Ascending aorta (tissue), 2 donors: ENCODE results near the gene TMEM100. TPM values are rescaled to one million over a fixed set of nuclear protein-coding genes. Genes with fewer than 3 reads are reported as not detected.

Source experiments
- DNase-seq, 2 donors: peaks; one replicate each; pipeline ENCODE4 v3.0.0-alpha.2; 2019; ENCODE audit warnings: low spot score in 2 of 2
- H3K27ac ChIP-seq, 2 donors: fragments of 200-600 bp; sonication (generic); one replicate each; pipeline ENCODE4 v1.5.1; 2016 to 2017; ENCODE audit warnings: mild to moderate bottlenecking in 1 of 2
- H3K27me3 ChIP-seq: fragments of 200-600 bp; sonication (generic); one replicate; pipeline ENCODE4 v1.5.1; 2017
- H3K36me3 ChIP-seq, 2 donors: fragments of 200-600 bp; sonication (generic); one replicate each; pipeline ENCODE4 v1.5.1; 2016
- H3K4me1 ChIP-seq, 2 donors: fragments of 200-600 bp; sonication (generic); one replicate each; pipeline ENCODE4 v1.5.1; 2016 to 2017; ENCODE audit warnings: mild to moderate bottlenecking in 1 of 2
- H3K4me3 ChIP-seq, 2 donors: fragments of 200-600 bp; sonication (generic); one replicate each; pipeline ENCODE4 v1.5.1; 2016 to 2017; ENCODE audit warnings: mild to moderate bottlenecking in 1 of 2
- H3K9me3 ChIP-seq, 2 donors: fragments of 200-600 bp; sonication (generic); one replicate each; pipeline ENCODE4 v1.5.1; 2016
- CTCF ChIP-seq, 3 experiments: fragments of 200-600 bp in 2 of 3; fragments of 450-650 bp in 1 of 3; sonication (generic) in 2 of 3; IDR thresholded peaks; one replicate each; pipeline ENCODE4 v1.5.1; 2016 to 2019; ENCODE audit warnings: antibody characterized with exemption in 3 of 3, mild to moderate bottlenecking in 1 of 3, moderate library complexity in 1 of 3
- intact Hi-C: fragments of 100-400 bp; cut with DNase I; formaldehyde crosslinking; loops from one replicate; pipeline ENCODE4 v1.15.1; 2023
- total RNA-seq: library from RNA; depleted of rRNA; stranded (reverse); fragments of >200 nt; gene quantifications from one replicate; pipeline ENCODE4 v1.1.0, GENCODE V29; 2016

TMEM100 gene
- 1.7 TPM for total RNA-seq

GRCh38 chr17:55722742-55723487 is at the start of gene TMEM100:
TMEM100 (minus strand) TSS chr17:55722864; CDS start chr17:55721070, 1,794 bp downstream.
- H3K4me1 ChIP-seq = peaks cover 0 to 13% of the 10 kb centered on the region in 2 donors
- H3K27ac ChIP-seq = peak within 1 kb of the TSS in 1 of 2 donors; percentile 12
- no peak for DNase-seq
- H3K36me3 ChIP-seq = no peaks in the 10 kb centered on the region
- intact Hi-C loops = loop anchor here (10.0 kb wide), 2 partner anchors 438 to 1112 kb away; partner anchors contain the start of genes C17orf67 and DGKE
- H3K9me3 ChIP-seq = no peaks in the 10 kb centered on the region
- H3K4me3 ChIP-seq = peak within 1 kb of the TSS in 1 of 2 donors; percentile 47
- no peak for TF ChIP-seq CTCF (IDR thresholded peaks at IDR 0.05)
- no peaks in the 10 kb centered on the region for H3K27me3 ChIP-seq

GRCh38 chr17:55772086-55772485 is 49.4 kb upstream of the TMEM100 start:
- Histone ChIP-seq H3K27me3 (no peaks in the 10 kb centered on the region), H3K9me3 (no peaks in the 10 kb centered on the region), H3K36me3 (peaks cover 50 to 53% of the 10 kb centered on the region in 2 donors), H3K27ac (no peak overlapping the region), H3K4me3 (no peak overlapping the region), H3K4me1 (no peaks in the 10 kb centered on the region)
- no peak for DNase-seq
- intact Hi-C loops = loop anchor here (5.0 kb wide), 1 partner anchor 35 kb away; no protein-coding TSS in a partner anchor
- TF ChIP-seq CTCF (IDR thresholded peaks at IDR 0.05) = no peak

- Histone ChIP-seq H3K4me1 (no peaks in the 10 kb centered on the region), H3K27ac (no peak overlapping the region), H3K4me3 (no peak overlapping the region), H3K27me3 (no peaks in the 10 kb centered on the region), H3K9me3 (no peaks in the 10 kb centered on the region), H3K36me3 (peaks cover 34 to 39% of the 10 kb centered on the region in 2 donors)
- TF ChIP-seq CTCF (IDR thresholded peaks at IDR 0.05) = peak; percentile 36 to 64 (median 47)
- no peak for DNase-seq
- intact Hi-C loops = loop anchor here (1.0 to 5.0 kb wide), 2 partner anchors 33 to 244 kb away; no protein-coding TSS in a partner anchor
Observed at GRCh38 chr17:55770196-55770870, 47.7 kb upstream of the TMEM100 start.

GRCh38 chr17:55769625-55770000 is 46.9 kb upstream of the TMEM100 start:
- peak in 1 of 2 donors; percentile 69 for DNase-seq
- TF ChIP-seq CTCF (IDR thresholded peaks at IDR 0.05) = no peak
- Histone ChIP-seq H3K36me3 (peaks cover 30 to 32% of the 10 kb centered on the region in 2 donors), H3K4me1 (no peaks in the 10 kb centered on the region), H3K27ac (no peak overlapping the region), H3K9me3 (no peaks in the 10 kb centered on the region), H3K4me3 (no peak overlapping the region), H3K27me3 (no peaks in the 10 kb centered on the region)
- intact Hi-C loops = no loop called here

GRCh38 chr17:55768936-55769624 is 46.4 kb upstream of the TMEM100 start:
- DNase-seq = no peak
- H3K4me1 ChIP-seq = no peaks in the 10 kb centered on the region
- intact Hi-C loops = no loop called here
- no peak for TF ChIP-seq CTCF (IDR thresholded peaks at IDR 0.05)
- no peaks in the 10 kb centered on the region for H3K27me3 ChIP-seq
- H3K9me3 ChIP-seq = no peaks in the 10 kb centered on the region
- peak overlapping the region in 1 of 2 donors; percentile 19 for H3K27ac ChIP-seq
- H3K36me3 ChIP-seq = peaks cover 28% of the 10 kb centered on the region in 2 donors
- H3K4me3 ChIP-seq = no peak overlapping the region
